ENCODE results near the gene ZCCHC9. TPM values are rescaled to one million over a fixed set of nuclear protein-coding genes. Genes with fewer than 3 reads are reported as not detected.
"Not testable (repeated sequence)": the region's sequence is repeated elsewhere in the genome, so short reads cannot be mapped to it uniquely, and the experiment has no call there.

The ZCCHC9 gene
- total RNA-seq, 2 experiments from 2014 or later: 37.0 to 37.1 TPM

GRCh38 chr5:81283976-81284375, 17.4 kb upstream of the ZCCHC9 start:
- H3K27me3 Mint-ChIP-seq: no peaks in the 10 kb centered on the region
- POLR2A ChIA-PET: no interaction called here
- H3K27ac Mint-ChIP-seq: no peak overlapping the region
- DNase-seq (no peak), ATAC-seq (no peak)
- peaks cover 13% of the 10 kb centered on the region for H3K36me3 Mint-ChIP-seq (ENCODE audit: low read depth)
- intact Hi-C loops (cut with micrococcal nuclease): no loop called here
- H3K9me3 Mint-ChIP-seq: peaks cover 4% of the 10 kb centered on the region
- TF ChIP-seq CTCF (IDR thresholded peaks at IDR 0.05): no peak
- no peak overlapping the region for H3K4me3 Mint-ChIP-seq
- CTCF ChIA-PET: no interaction called here
- H3K4me1 Mint-ChIP-seq (ENCODE audit: low read depth): peaks cover 26% of the 10 kb centered on the region

GRCh38 chr5:81286059-81286617, 15.2 kb upstream of the ZCCHC9 start:
- intact Hi-C loops (cut with micrococcal nuclease): no loop called here

DNA sequence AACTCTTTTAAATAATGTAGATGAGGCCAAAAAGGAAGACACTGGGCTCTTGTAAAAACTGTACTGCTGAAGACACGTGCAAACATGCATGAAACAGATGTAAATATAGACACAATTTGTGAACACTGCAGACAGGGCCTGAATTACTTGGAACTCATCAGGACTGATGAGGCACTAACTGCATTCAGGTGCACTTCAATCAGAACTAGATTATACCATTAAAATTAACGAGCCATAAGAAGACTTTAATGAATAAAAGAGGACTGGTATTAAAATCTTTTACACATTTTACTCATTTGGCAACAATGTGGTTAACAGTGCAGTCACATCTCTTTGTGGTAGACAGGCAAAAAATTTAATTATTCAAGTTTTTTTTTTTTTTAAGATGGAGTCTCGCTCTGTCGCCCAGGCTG, 13.4 kb upstream of the ZCCHC9 start:
- peaks cover 56% of the 10 kb centered on the region for H3K4me1 Mint-ChIP-seq (ENCODE audit: low read depth)
- no peak for TF ChIP-seq CTCF (IDR thresholded peaks at IDR 0.05)
- CTCF ChIA-PET: interaction anchor here (1.2 to 3.0 kb wide), 2 partner anchors 11 to 13 kb away, joined by 3 to 15 read pairs; no protein-coding TSS in a partner anchor
- H3K9me3 Mint-ChIP-seq: peaks cover 11% of the 10 kb centered on the region
- intact Hi-C loops (cut with micrococcal nuclease): no loop called here
- H3K27ac Mint-ChIP-seq: no peak overlapping the region
- H3K4me3 Mint-ChIP-seq: no peak overlapping the region
- DNase-seq: no peak
- peaks cover 27% of the 10 kb centered on the region for H3K36me3 Mint-ChIP-seq (ENCODE audit: low read depth)
- ATAC-seq: no peak
- no peaks in the 10 kb centered on the region for H3K27me3 Mint-ChIP-seq
- POLR2A ChIA-PET: interaction anchor here (0.7 to 2.9 kb wide), 2 partner anchors 13 to 20 kb away, joined by 3 to 11 read pairs; partner anchors contain the start of gene ZCCHC9

More at GRCh38 chr5:81286059-81286617, 15.2 kb upstream of the ZCCHC9 start:
- peaks cover 3% of the 10 kb centered on the region for H3K9me3 Mint-ChIP-seq
- H3K27ac Mint-ChIP-seq: no peak overlapping the region
- no peak for TF ChIP-seq CTCF (IDR thresholded peaks at IDR 0.05)
- peaks cover 14% of the 10 kb centered on the region for H3K36me3 Mint-ChIP-seq (ENCODE audit: low read depth)
- ATAC-seq (no peak), DNase-seq (no peak)
- H3K4me1 Mint-ChIP-seq (ENCODE audit: low read depth): peaks cover 44% of the 10 kb centered on the region
- ChIA-PET CTCF (interaction anchor here (3.0 kb wide), 1 partner anchor 13 kb away, joined by 15 read pairs; no protein-coding TSS in a partner anchor), POLR2A (interaction anchor here (2.9 kb wide), 1 partner anchor 15 kb away, joined by 11 read pairs; the partner anchor contains the start of gene ZCCHC9)
- H3K4me3 Mint-ChIP-seq: no peak overlapping the region
- H3K27me3 Mint-ChIP-seq: no peaks in the 10 kb centered on the region

GRCh38 chr5:81290146-81290545, 11.2 kb upstream of the ZCCHC9 start:
- no peaks in the 10 kb centered on the region for H3K27me3 Mint-ChIP-seq
- DNase-seq (no peak), ATAC-seq (no peak)
- H3K4me3 Mint-ChIP-seq: no peak overlapping the region
- peaks cover 17% of the 10 kb centered on the region for H3K9me3 Mint-ChIP-seq
- H3K36me3 Mint-ChIP-seq (ENCODE audit: low read depth): peaks cover 42% of the 10 kb centered on the region
- CTCF ChIA-PET: interaction anchor here (1.0 kb wide), 1 partner anchor 10 kb away, joined by 4 read pairs; no protein-coding TSS in a partner anchor
- intact Hi-C loops (cut with micrococcal nuclease): no loop called here
- H3K27ac Mint-ChIP-seq: no peak overlapping the region
- peaks cover 60% of the 10 kb centered on the region for H3K4me1 Mint-ChIP-seq (ENCODE audit: low read depth)
- TF ChIP-seq CTCF (IDR thresholded peaks at IDR 0.05): no peak
- POLR2A ChIA-PET: no interaction called here

GRCh38 chr5:81292130-81292529, 9.3 kb upstream of the ZCCHC9 start:
- no peak for ATAC-seq
- CTCF ChIA-PET: interaction anchor here (2.0 kb wide), 1 partner anchor 10 kb away, joined by 10 read pairs; the partner anchor contains the start of gene ZCCHC9
- H3K27me3 Mint-ChIP-seq: no peaks in the 10 kb centered on the region
- POLR2A ChIA-PET: interaction anchor here (1.6 kb wide), 1 partner anchor 10 kb away, joined by 4 read pairs; the partner anchor contains the start of gene ZCCHC9
- no peak for TF ChIP-seq CTCF (IDR thresholded peaks at IDR 0.05)
- no peak for DNase-seq
- peaks cover 17% of the 10 kb centered on the region for H3K9me3 Mint-ChIP-seq
- H3K4me3 Mint-ChIP-seq: no peak overlapping the region
- no peak overlapping the region for H3K27ac Mint-ChIP-seq
- intact Hi-C loops (cut with micrococcal nuclease): no loop called here
- H3K4me1 Mint-ChIP-seq (ENCODE audit: low read depth): peaks cover 47% of the 10 kb centered on the region
- peaks cover 39% of the 10 kb centered on the region for H3K36me3 Mint-ChIP-seq (ENCODE audit: low read depth)

- peaks cover 37% of the 10 kb centered on the region for H3K36me3 Mint-ChIP-seq (ENCODE audit: low read depth)
- DNase-seq; intact Hi-C loops (cut with micrococcal nuclease); H3K4me3 Mint-ChIP-seq; CTCF ChIA-PET; H3K27ac Mint-ChIP-seq; H3K27me3 Mint-ChIP-seq; POLR2A ChIA-PET; ATAC-seq: not testable (repeated sequence)
- H3K9me3 Mint-ChIP-seq: peaks cover 17% of the 10 kb centered on the region
- peaks cover 54% of the 10 kb centered on the region for H3K4me1 Mint-ChIP-seq (ENCODE audit: low read depth)
These were observed 7.4 kb upstream of the ZCCHC9 start for GRCh38 chr5:81294021-81294420.

All from activated CD8-positive, alpha-beta T cell treated with anti-CD3 and anti-CD28 coated beads for 36 hours (primary cell).